ENCODE results near the gene DNMT3A.

DNMT3A gene

DNA sequence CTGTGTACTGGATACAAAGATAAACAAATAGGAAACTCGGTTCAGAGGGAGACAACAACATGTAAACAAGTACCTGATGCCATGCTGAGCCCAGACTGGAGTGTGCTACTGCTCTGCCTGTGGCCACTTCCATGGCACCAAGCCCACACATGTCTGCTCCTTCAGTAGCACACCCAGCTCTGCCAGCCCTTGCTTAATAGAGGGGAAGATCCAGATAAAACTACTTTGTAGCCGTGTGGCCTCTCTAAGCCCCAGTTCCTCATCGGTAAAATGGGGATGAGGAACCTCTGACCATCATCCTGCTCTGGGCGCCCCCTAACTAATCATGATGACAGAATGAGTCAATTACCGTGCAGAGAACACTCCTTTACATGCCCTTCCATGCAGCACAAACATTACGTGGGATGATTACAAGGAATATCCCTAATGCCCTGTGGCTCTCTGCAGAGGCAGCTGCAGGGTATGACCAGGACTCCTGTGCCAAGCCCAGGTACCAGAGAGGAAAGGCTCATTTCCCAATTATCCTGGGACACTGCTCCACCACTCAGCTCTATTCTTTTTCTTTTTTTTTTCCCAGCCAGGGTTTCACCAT lies 34.9 kb downstream of the DNMT3A start:
- DNase-seq (ENCODE audit: low read depth, low spot score) = no peak

DNA sequence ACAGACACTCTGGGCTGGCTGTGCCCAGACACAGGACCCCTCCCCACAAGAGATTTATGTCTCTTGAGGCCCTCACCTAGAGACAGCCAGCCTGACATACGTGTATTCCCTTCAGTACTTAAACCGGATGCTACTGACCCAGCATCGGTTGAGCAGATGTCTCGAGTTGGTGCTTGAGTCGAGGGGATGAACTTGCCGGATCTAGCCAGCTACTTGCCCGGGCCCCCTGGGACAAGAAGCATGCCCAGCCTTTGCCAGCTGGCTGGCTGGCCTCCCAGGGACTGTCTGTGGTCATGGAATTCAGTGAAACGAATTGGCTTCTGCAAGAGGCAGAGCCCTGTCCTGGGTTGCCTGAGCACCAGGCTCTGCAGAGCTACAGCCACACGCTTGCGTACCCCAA lies 36.0 kb downstream of the DNMT3A start:
- DNase-seq (ENCODE audit: low read depth, low spot score) = no peak

DNA sequence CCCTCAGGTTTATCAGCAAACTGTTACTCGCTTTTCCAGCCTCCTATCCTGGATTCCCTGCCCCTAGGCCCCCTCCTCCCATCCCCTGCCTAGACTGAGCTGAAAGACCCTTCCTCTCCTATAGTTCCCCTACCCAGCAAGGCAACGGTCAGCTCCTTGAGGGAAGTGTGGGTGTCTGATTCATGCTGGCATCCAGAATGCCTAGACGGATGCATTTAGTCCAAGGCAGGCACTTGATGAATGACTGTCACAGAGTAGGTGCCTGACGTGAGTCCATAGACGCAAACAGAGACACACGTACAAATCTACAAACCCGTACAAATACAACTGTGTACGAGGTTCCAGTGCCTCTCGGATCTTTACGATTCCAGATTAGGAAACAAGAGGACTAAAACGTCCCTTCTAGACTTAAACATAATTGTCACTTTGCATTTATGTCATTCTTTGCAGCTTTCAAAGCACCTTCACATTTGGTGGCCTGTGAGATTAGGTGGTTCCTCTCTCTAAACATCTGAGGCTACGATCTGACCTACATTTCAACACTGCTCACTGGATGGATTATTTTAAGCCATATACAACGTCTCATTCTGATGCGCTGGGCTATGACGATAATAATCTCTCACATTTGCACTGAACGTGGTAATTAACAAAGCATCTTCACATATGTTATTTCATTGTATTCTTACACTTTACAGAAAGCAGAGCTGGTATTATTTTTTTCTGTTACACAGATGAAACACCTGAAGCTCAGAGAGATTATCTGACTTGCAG lies 36.7 kb downstream of the DNMT3A start:
- DNase-seq (ENCODE audit: low read depth, low spot score) = no peak

DNA sequence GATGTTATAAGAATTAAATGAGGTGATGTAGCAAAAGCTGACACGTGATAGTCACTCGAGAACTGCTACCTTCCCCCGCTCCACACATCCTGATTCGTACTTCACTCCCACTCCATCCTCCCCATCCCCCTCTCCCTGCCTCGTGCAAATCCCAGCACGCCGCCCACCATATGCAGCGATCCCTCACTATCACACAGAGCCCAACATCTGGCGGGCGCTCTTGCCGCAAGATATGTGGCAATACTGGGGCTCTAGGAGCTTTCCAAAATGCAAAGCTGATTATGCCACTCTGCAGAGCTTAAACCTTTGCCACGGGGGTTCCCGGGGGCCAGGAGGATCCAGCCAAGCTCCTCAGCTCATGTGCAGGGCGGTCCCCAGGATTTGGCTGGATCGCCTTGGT lies 37.4 kb downstream of the DNMT3A start:
- no peak for DNase-seq (ENCODE audit: low read depth, low spot score)

DNA sequence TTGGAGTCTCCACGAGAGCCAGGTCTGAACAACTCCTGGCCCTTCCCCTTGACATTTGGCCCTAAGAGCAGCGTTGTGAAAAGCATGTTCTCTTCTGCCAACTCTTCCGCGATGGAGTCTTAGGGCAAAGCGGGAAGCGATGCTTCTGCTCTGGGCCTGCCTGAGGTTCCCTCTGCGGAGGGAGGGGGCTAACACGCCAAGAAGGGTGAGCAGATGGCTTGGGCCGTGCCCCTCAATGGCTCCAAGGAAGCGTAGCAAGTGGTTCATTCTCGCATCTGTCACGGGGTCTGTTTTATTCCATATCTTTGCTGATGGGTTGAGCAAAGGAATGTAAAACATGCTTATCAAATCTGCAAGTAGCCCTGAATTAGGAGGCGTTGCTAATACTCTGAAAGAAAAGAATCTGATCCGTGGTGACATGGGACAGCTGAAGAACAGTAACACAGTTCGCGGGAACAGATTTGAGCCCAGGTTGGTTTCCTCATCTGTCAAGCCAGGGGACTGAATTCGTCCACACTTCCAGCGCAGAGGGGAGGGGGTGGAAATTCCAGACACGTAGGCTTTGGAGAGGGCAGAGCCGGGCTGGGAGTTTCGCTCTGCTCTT lies 38.0 kb downstream of the DNMT3A start:
- no peak for DNase-seq (ENCODE audit: low read depth, low spot score)

DNA sequence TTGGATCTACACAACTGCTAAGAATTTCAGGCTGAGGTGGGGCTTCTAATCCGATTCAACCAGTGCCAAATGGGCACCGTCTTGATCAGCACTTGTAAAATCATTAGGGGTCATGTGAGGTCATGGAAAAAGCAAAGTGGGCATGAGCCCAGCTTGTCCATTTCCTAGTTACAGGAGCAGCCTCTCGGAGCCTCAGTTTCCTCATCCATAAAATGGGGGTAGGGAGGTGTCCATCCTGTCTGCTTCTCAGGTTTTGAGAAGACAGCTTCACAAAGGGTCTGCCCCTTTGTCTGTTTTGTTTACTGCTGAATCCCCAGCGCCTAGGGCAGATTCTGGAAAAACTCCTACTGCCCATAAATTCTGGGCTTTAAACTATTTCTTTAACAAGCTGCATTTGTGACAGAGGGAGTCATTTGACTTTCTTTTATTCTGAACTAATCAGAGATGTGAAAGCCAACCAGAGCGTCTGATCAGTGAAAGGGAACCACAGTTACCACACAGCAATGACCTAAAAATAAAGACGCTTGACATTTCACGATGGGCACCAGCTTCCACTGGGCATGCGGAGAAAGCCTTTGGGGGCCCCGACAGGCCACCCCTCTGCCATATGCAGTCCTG lies 38.9 kb downstream of the DNMT3A start:
- DNase-seq (ENCODE audit: low read depth, low spot score) = no peak

DNA sequence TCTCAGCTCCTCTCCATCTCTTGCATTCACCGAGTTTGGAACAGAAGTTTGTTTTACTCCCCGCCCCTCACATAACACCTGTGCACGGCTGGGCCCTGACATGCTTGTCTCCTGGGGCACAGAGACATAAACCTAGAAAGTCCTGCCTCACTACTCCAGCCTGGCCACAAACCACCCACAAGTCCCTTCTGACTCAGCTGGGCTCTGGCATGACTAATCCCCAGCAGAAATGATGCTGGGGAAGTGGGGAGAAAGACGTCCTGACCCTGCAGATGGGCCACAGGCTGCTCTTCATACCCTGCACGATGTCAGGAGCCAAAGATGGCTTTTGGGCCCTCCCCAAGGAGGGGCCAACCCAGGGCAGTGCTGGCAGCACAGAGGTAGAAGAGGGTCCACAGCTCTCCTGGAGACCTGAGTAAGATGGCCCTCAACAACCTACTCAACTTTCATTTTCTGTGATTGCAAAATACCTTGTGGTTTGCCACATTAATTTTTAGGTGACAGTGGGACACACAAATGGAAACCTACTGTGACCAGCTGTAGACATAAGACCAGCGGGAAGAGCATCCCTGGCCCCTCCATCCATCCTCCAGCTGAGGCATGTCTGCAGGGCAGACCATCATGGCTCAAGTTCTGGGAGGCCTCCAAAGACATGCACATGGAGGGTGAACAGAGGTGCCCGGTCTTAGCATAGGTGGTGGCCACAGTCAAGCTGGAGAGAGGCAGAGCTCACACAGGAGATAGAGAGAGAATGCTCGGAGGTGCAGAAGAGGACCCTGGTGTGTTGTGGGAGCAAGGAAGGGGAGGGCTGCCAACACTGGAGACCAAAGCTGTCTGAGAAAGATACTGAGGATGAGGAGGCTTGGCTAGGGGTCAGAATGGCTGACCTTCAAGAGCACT lies 40.0 kb downstream of the DNMT3A start:
- no peak for DNase-seq (ENCODE audit: low read depth, low spot score)

DNA sequence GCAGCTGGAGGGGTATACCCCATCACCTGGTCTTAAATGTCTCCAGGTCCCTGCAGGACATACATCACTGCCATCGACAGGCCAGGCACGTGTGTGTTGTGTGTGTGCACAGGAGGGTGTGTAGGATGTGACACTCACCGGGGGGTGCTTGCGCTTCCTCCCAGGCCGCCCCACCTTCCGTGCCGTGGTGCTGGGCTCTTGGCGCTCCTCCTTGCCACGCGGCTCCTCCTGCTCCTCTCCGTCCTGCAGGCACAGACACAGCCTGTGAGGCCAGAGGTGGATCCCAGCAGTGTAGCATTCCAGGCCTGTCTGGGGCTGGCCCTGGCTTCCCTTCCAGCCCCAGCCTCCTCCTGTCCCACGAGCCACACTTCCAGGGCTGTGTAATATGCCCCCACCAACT lies 41.7 kb downstream of the DNMT3A start:
- DNase-seq (ENCODE audit: low read depth, low spot score) = no peak

DNA sequence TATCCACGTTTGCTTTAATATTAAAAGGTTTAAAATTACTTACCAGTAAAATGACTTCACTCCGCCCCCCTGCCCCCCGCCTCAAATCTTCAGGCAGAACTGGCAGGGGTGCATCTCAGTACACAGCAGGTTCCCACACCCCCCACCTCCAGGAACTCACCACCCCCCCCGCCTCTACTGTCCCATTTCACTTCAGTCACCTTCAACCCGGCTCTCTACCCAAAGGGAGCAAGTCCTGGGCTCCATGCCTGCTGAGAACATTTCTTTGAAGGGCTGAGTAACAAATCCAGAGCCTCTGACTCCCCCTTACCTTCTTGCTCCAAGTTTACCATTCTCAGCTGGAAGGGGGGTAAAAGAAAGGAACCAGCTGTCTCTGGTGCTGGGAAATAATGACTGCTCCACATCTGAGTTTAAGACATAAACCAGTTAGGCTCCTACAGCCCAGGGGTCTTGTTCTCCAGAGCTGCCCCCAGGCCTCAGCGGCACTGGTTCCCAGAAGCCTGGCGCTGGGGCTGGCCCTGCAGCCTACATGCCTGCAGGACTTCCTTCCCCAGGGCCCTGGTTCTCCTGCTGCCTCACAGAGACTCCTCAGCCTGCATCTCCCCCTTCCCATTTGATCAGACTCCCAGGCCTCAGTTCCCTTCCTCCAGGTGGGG lies 42.8 kb downstream of the DNMT3A start:
- DNase-seq (ENCODE audit: low read depth, low spot score) = no peak

DNA sequence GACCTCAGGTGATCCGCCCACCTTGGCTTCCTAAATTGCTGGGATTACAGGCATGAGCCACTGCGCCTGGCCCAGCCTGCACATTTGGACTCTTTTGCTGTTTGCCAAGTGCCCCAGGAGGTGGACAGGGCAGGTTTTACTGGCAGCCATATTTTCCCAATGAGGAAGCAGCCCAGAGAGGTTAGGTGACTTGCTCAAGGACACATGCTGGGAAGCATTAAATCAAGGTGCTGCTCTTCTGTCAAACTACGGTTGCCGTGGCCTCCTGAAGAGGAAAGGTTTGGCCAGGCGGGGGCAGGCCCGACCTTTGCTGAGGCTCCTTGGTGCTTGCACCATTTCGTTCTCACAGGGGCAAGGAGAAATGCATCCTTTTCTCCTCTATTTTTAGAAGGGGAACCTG lies 44.0 kb downstream of the DNMT3A start:
- no peak for DNase-seq (ENCODE audit: low read depth, low spot score)

DNA sequence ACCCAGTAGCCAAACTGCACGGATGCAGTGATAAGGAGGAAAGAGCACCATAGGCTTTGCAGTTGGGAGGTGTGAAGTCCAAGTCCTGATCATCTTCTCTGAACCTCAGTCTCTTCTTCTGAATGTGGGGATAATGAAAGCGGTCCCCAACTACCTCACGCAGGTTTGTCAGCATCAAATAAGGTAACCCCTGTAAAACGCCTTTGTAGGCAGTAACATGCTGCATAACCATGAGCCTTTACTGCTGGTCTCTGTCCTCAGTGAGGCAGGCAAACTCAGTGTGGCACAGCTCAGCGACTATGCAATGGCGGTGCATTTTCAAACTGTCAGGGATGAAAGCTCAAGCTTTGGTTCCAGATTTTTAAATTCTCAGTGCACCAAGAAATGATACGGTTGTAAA lies 46.1 kb downstream of the DNMT3A start:
- no peak for DNase-seq (ENCODE audit: low read depth, low spot score)

DNA sequence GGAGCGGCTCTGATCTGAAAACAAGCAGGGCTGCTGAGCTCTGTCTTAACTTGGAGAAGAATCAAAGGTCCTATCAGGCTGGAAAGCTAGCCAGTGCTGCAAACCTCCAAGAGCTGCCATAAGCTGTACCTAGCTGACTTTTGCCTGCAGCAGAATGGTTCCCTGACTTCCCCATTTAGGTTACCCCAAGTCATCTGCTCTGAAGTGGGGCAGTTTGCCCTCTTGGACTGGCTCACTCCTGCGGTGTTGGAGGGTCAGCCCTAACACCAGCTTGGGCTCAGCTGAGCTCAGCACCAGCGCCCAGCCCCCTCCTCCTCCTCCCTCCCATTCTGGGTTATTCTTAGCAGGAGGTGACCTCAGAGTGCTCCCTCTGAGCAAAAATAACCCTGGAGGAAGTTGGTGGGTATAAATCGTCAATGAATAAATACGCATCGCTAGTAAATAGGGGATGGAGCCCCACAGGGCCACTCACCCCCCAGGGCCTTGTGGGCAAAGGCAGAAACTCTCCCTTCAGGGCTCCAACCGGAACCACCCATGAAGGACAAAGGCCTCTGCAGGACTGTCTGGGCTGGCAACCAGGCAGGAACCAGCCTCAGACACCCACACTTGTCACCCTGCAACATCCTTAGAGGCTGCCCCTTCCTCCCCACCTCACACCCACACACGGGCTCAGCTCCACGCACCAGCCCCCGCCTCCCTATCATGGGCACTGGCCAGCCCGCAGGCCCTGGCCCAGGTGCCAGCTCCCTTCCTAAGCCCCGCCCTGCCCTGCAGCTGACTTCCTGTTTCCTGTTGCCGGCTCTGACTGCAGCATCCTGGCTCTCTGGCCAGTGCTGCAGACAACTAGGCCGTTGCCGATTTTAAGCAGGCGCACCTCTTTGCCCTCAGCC lies 46.9 kb downstream of the DNMT3A start:
- DNase-seq (ENCODE audit: low read depth, low spot score) = no peak

DNA sequence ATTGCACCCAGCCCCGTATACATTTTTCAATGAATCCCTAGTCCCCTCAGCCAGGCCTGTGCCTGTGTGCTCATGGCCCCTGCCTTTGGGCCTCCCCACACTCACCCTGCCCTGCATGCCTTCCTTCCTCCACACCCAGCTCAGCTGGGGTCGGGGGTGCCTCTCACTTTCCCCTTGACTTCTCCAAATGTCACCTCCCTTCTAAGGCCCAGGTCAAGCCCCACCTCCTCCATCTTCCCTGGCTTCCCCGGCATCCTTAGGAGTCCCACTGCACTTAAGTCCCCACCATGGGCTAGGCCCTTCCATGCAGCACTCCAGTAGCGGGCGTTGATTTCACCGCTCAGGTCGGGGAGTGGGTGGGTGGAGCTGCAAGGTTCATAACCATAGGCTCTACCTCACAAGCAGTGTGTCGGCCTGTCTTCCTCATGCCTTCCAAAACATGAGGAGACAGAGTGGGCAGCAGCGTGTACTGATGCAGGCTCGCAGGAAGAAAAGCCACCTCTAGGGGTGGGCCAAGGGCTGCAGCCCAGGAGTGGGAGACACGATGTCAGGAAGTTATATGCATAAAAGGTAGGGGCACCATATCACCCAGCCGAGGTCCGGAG lies 47.7 kb downstream of the DNMT3A start:
- no peak for DNase-seq (ENCODE audit: low read depth, low spot score)

DNA sequence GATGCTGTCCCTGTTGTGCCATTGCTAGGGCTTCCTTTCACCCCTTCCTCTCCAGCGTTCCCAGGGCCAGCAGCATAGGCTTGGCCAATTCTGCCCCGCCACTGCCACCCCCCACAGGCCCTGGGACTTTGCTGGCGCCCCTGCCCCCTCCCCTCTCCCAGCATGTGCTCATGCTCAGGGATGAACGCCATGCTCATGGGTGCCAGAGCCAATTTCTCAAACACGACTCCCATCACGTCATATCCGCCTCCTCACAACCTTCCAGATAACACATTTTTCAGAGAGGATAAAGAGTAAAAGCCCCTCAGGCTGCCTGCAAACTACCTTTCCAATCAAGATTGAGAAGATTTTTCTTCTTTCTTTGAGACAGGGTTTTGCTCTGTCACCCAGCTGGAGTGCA lies 48.6 kb downstream of the DNMT3A start:
- DNase-seq (ENCODE audit: low read depth, low spot score) = no peak

DNA sequence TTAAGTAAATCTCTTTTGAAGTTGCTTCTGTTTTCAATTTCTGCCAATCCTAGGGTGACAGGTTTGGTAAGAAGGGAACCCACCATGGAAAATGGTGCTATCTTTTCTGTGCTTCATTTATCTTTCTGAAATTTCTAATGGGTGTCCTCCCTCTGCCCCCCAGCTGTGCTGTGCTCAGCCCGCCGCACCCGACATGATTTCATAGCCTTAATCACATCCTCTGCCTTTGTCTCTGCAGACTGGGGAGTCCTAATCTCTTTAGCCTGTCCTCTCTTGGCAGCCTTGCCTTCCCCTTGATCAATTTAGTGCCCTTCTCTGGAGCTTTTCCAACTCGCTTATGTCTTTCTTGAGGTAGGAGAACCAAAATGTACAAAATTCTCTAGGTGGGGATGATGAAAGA lies 49.3 kb downstream of the DNMT3A start:
- DNase-seq (ENCODE audit: low read depth, low spot score) = no peak

DNA sequence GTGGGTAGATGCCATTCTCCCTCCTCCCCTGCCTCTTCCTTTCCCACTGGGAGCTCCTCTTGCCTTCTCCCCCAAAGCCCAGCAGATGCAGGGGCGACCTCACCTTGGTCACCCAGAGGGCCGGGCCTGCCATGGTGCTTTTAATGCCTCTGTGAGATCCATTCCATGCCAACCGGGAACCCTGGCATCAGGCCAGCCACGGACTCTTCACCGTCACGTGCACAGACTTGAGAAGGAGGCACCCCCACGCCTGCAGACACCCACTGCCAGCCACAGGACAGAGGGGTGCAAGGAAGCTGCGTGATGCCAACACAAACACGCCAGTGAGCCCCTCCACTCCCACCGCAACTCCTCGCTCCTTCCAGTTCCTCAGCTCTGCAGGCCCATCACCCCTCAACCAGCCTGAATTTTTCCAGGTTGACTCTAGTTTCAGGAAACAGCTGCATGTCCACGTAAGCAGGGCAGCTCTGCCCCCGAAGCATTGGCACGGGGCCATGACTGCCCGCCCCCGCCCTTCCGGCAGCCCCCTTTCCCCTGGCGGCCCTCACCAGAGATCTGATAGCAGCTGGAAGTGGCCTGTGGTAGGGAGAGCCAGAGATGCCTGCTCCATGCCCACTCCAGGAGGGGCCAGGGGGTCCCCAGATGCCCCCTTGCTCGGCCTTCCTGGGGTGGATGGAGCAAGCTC lies 50.8 kb downstream of the DNMT3A start:
- DNase-seq (ENCODE audit: low read depth, low spot score) = no peak

DNA sequence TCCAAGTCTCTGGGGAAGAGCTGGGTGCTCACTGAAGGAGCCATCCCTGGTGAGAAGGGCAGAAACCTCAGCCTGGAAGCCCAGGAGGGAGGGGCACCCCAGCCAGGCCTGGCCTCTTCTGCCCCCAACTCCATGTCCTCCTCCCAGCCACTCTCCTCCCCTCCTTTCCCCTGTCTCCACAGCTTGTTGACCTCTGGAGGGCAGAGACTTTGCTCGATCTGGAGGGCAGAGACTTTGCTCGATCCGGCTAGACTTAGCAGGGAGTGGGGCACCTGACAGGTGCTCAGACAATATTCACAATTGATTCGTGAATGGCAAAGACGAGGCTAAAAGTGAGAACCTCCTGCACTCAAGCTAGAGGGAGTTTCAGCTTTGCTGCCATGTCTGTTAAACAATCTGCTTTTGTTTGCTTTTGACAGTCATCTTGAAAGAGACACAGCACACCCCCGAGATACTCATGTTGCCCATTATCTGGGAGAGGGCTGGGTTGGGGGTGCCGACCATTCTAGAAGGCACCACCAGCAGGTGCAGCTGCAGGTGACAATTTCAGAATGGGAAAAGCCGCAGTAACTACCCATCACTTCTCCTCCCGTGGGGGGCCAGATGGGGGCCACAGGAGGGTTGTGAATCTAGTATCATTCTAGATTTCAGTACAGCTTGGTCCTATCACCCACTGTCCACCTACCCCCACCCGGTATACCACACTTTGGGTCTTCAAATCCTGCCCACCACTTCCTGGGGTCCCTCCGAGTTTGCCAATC lies 54.8 kb downstream of the DNMT3A start:
- DNase-seq (ENCODE audit: low read depth, low spot score) = no peak

DNA sequence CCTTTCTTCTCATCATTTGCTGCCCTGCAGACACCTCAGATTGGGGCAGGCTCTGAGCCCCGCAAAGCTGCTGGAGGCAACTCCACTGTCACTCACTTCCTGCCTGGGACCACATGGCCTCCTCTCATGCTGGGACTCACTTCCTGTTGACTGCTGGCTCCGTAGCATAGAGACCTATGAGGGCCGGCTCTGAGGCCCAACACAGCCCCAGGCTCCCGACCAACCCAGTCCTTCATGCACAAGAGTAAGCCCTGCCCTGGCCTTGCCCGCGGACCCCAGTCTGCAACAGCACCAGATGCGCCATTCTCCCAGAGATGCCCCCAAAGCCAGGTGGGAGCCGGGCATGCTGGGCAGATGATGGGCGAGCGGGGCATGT lies 55.7 kb downstream of the DNMT3A start:
- DNase-seq (ENCODE audit: low read depth, low spot score) = no peak
